Adipocyte (in vitro differentiated cells): ENCODE results near the gene CRX.
A peak's percentile ranks its signal among the peaks of the same experiment; 100 is the strongest.
"Not testable (repeated sequence)": the region's sequence is repeated elsewhere in the genome, so short reads cannot be mapped to it uniquely, and the experiment has no call there.

Experiments used
- DNase-seq: peaks from one replicate; pipeline ENCODE4 v3.0.0-alpha.2; 2015; ENCODE audit warnings: low read depth
- H3K27me3 ChIP-seq: replicated peaks from 2 replicates; pipeline ENCODE4 v1.7.0; 2013; ENCODE audit warnings: mild to moderate bottlenecking, low read length, moderate library complexity; ENCODE audit not compliant: control insufficient read depth, insufficient read depth
- H3K36me3 ChIP-seq: 2 replicates; pipeline ENCODE4 v1.7.0; 2013; ENCODE audit warnings: low read length, mild to moderate bottlenecking, moderate library complexity; ENCODE audit not compliant: control insufficient read depth, insufficient read depth, severe bottlenecking
- H3K4me1 ChIP-seq: 2 replicates; pipeline ENCODE4 v1.7.0; 2013; ENCODE audit warnings: mild to moderate bottlenecking, low read length, moderate library complexity; ENCODE audit not compliant: control insufficient read depth, insufficient read depth
- H3K4me3 ChIP-seq: 2 replicates; pipeline ENCODE4 v1.7.0; 2013; ENCODE audit warnings: mild to moderate bottlenecking, low read length, moderate library complexity
- H3K9ac ChIP-seq: 2 replicates; pipeline ENCODE4 v1.7.0; 2013; ENCODE audit warnings: mild to moderate bottlenecking, low read length, moderate library complexity
- H3K9me3 ChIP-seq: 2 replicates; pipeline ENCODE4 v1.7.0; 2013; ENCODE audit warnings: mild to moderate bottlenecking, low read length, moderate library complexity; ENCODE audit not compliant: control insufficient read depth

Gene CRX

GRCh38 chr19:47804451-47804850, 17.3 kb upstream of the CRX start, which contains the start of gene TPRX1:
Gene TPRX1 (minus strand): TSS chr19:47804551. CDS start chr19:47804539, 12 bp downstream.
- not testable (repeated sequence) for H3K36me3 ChIP-seq, DNase-seq, H3K4me1 ChIP-seq, H3K9me3 ChIP-seq, H3K9ac ChIP-seq, H3K4me3 ChIP-seq
- peaks cover 14% of the 10 kb centered on the region for H3K27me3 ChIP-seq

DNA sequence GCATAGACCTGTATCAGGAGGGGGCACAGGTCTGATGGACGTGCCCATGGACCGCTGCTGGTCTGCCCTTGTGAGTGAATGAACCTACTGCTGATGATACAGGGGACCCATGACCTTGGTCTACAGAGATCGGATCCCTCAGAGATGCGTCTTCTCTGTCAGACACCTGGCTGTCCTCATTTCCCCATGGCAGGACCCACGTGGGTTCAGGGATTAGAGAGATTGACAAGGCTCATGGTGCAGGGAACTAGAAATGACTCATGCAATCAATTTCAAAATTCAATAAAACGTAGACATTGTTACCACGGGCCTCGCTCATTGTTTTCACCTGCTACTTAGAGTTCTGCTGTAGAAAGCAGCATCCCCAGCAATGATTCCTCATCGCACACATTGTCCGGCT, 16.4 kb upstream of the CRX start:
- peaks cover 14% of the 10 kb centered on the region for H3K27me3 ChIP-seq
- H3K9me3 ChIP-seq = peaks cover 7% of the 10 kb centered on the region
- no peak overlapping the region for H3K4me3 ChIP-seq
- DNase-seq = no peak
- no peak overlapping the region for H3K9ac ChIP-seq
- H3K4me1 ChIP-seq = no peaks in the 10 kb centered on the region
- no peaks in the 10 kb centered on the region for H3K36me3 ChIP-seq

DNA sequence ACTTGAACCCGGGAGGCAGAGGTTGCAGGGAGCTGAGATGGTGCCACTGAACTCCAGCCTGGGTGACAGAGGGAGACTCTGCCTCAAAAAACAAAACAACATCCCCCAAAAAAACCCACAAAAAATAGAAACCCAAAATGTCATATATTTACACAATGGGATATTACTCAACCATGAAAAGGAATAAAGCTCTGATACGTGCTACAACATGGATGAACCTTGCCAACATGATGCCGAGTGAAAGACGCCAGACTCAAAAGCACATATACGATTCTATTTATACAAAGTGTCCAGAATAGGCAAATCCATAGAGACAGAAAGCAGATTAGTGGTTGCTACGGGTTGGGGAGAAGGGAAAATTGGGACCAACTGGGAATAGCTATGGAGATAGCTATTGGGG, 15.3 kb upstream of the CRX start:
- Histone ChIP-seq H3K9me3 (peaks cover 3% of the 10 kb centered on the region), H3K27me3 (peaks cover 14% of the 10 kb centered on the region), H3K4me1 (no peaks in the 10 kb centered on the region), H3K4me3 (no peak overlapping the region), H3K36me3 (no peaks in the 10 kb centered on the region), H3K9ac (no peak overlapping the region)
- no peak for DNase-seq

- H3K4me3 ChIP-seq = no peak overlapping the region
- H3K9ac ChIP-seq = no peak overlapping the region
- no peaks in the 10 kb centered on the region for H3K4me1 ChIP-seq
- DNase-seq = peak; percentile 75
- H3K27me3 ChIP-seq = peaks cover 15% of the 10 kb centered on the region
- H3K9me3 ChIP-seq = no peaks in the 10 kb centered on the region
- no peaks in the 10 kb centered on the region for H3K36me3 ChIP-seq
Measured at GRCh38 chr19:47813304-47813994, 8.3 kb upstream of the CRX start.

GRCh38 chr19:47813995-47814328, 7.8 kb upstream of the CRX start:
- no peak for DNase-seq
- Histone ChIP-seq H3K36me3 (no peaks in the 10 kb centered on the region), H3K9me3 (no peaks in the 10 kb centered on the region), H3K4me1 (no peaks in the 10 kb centered on the region), H3K9ac (no peak overlapping the region), H3K27me3 (peaks cover 16% of the 10 kb centered on the region), H3K4me3 (no peak overlapping the region)

GRCh38 chr19:47816270-47816669, 5.5 kb upstream of the CRX start:
- H3K27me3 ChIP-seq = peaks cover 35% of the 10 kb centered on the region
- not testable (repeated sequence) for H3K36me3 ChIP-seq

DNA sequence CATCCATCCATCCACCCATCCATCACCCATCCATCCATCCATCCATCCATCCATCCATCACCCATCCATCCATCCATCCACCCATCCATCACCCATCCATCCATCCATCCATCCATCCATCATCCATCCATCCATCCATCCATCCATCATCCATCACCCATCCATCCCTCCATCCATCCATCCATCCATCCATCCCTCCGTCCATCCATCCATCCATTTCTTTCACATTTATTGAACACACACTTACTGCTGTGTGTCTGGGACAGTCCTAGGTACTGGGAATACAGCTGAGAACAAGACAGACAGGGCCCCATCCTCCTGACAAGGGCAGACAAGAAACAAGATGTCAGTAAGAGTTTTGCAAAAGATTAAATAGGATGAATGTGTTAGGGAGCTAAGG, 3.5 kb upstream of the CRX start:
- H3K9me3 ChIP-seq, H3K4me1 ChIP-seq: not testable (repeated sequence)

More at GRCh38 chr19:47816270-47816669, 5.5 kb upstream of the CRX start:
- H3K4me3 ChIP-seq, DNase-seq, H3K4me1 ChIP-seq, H3K9ac ChIP-seq, H3K9me3 ChIP-seq: not testable (repeated sequence)

GRCh38 chr19:47819858-47820257, 1.9 kb upstream of the CRX start:
- no peak for DNase-seq
- H3K36me3 ChIP-seq = no peaks in the 10 kb centered on the region
- no peak overlapping the region for H3K4me3 ChIP-seq
- peaks cover 42% of the 10 kb centered on the region for H3K27me3 ChIP-seq
- no peaks in the 10 kb centered on the region for H3K9me3 ChIP-seq
- H3K9ac ChIP-seq = no peak overlapping the region
- no peaks in the 10 kb centered on the region for H3K4me1 ChIP-seq

More for the DNA sequence above, 3.5 kb upstream of the CRX start:
- peaks cover 45% of the 10 kb centered on the region for H3K27me3 ChIP-seq
- not testable (repeated sequence) for H3K4me3 ChIP-seq, H3K36me3 ChIP-seq, H3K9ac ChIP-seq, DNase-seq

GRCh38 chr19:47820410-47820809, 1.3 kb upstream of the CRX start:
- Histone ChIP-seq H3K36me3 (no peaks in the 10 kb centered on the region), H3K9ac (no peak overlapping the region), H3K27me3 (peaks cover 42% of the 10 kb centered on the region), H3K9me3 (no peaks in the 10 kb centered on the region), H3K4me1 (no peaks in the 10 kb centered on the region), H3K4me3 (no peak overlapping the region)
- no peak for DNase-seq

- Histone ChIP-seq H3K9ac (no peak overlapping the region), H3K27me3 (peaks cover 41% of the 10 kb centered on the region), H3K4me1 (no peaks in the 10 kb centered on the region), H3K9me3 (peaks cover 8% of the 10 kb centered on the region), H3K36me3 (no peaks in the 10 kb centered on the region), H3K4me3 (no peak overlapping the region)
- no peak for DNase-seq
Measured at GRCh38 chr19:47824396-47824795, 2.7 kb downstream of the CRX start.

DNA sequence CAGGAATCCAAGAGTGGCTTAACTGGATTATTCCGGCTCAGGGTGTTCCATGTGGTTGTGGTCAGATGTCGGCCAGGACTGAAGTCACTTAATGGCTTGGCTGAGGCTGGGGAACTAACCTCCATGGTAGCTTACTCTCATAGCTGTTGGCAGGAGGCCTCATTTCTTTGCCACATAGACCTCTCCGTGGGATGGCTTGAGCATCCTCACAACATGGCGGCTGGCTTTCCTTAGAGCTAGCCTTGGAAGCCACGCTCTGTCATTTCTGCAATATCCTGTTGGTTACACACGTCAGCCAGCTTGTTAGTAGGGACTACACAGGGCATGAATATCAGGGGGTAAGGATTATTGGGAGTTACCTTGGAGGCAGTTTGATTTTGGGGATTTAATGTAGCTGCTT, 5.1 kb downstream of the CRX start:
- H3K27me3 ChIP-seq = peaks cover 19% of the 10 kb centered on the region
- no peak overlapping the region for H3K4me3 ChIP-seq
- no peaks in the 10 kb centered on the region for H3K4me1 ChIP-seq
- no peaks in the 10 kb centered on the region for H3K36me3 ChIP-seq
- no peak for DNase-seq
- no peak overlapping the region for H3K9ac ChIP-seq
- H3K9me3 ChIP-seq = peaks cover 8% of the 10 kb centered on the region

GRCh38 chr19:47832723-47833122, 11.0 kb downstream of the CRX start:
- H3K27me3 ChIP-seq = peaks cover 16% of the 10 kb centered on the region
- DNase-seq = no peak
- no peaks in the 10 kb centered on the region for H3K9me3 ChIP-seq

More at GRCh38 chr19:47832723-47833122, 11.0 kb downstream of the CRX start:
- Histone ChIP-seq H3K9ac (no peak overlapping the region), H3K4me1 (no peaks in the 10 kb centered on the region), H3K4me3 (no peak overlapping the region), H3K36me3 (no peaks in the 10 kb centered on the region)
